ENCODE measurements around the gene TNN.

Gene TNN

GRCh38 chr1:175147569-175147968, 79.9 kb downstream of the TNN start:
- no peak for DNase-seq (ENCODE audit: low read depth in 2 of 2)

GRCh38 chr1:175148068-175148467, 80.4 kb downstream of the TNN start:
- DNase-seq (ENCODE audit: low read depth in 2 of 2), result no peak

- DNase-seq (ENCODE audit: low read depth in 2 of 2), result no peak
Observed at GRCh38 chr1:175150596-175151319, 83.1 kb downstream of the TNN start.

- DNase-seq (ENCODE audit: low read depth in 2 of 2), result no peak
Observed at GRCh38 chr1:175152006-175152652, 84.5 kb downstream of the TNN start.

- DNase-seq (ENCODE audit: low read depth in 2 of 2), result no peak
Observed at GRCh38 chr1:175154629-175155472, 87.2 kb downstream of the TNN start.

GRCh38 chr1:175155473-175155856, 87.8 kb downstream of the TNN start:
- no peak for DNase-seq (ENCODE audit: low read depth in 2 of 2)

GRCh38 chr1:175155936-175156335, 88.3 kb downstream of the TNN start:
- no peak for DNase-seq (ENCODE audit: low read depth in 2 of 2)

GRCh38 chr1:175157200-175157599, 89.6 kb downstream of the TNN start:
- DNase-seq (ENCODE audit: low read depth in 2 of 2), result no peak

GRCh38 chr1:175158170-175158591, 90.5 kb downstream of the TNN start:
- no peak for DNase-seq (ENCODE audit: low read depth in 2 of 2)

- DNase-seq (ENCODE audit: low read depth in 2 of 2), result no peak
Observed at GRCh38 chr1:175162955-175163354, 95.3 kb downstream of the TNN start.

GRCh38 chr1:175163702-175164101, 96.1 kb downstream of the TNN start:
- no peak for DNase-seq (ENCODE audit: low read depth in 2 of 2)

- no peak for DNase-seq (ENCODE audit: low read depth in 2 of 2)
Observed at GRCh38 chr1:175164751-175165150, 97.1 kb downstream of the TNN start.

- DNase-seq (ENCODE audit: low read depth in 2 of 2), result no peak
Observed at GRCh38 chr1:175166746-175167145, 99.1 kb downstream of the TNN start.

- no peak for DNase-seq (ENCODE audit: low read depth in 2 of 2)
Observed at GRCh38 chr1:175167861-175168260, 100.2 kb downstream of the TNN start.

- DNase-seq (ENCODE audit: low read depth in 2 of 2), result no peak
Observed at GRCh38 chr1:175168782-175169181, 101.1 kb downstream of the TNN start.

GRCh38 chr1:175169286-175170018, 101.8 kb downstream of the TNN start:
- DNase-seq (ENCODE audit: low read depth in 2 of 2), result no peak

- DNase-seq (ENCODE audit: low read depth in 2 of 2), result no peak
Observed at GRCh38 chr1:175171036-175171913, 103.6 kb downstream of the TNN start.

- no peak for DNase-seq (ENCODE audit: low read depth in 2 of 2)
Observed at GRCh38 chr1:175172503-175172902, 104.9 kb downstream of the TNN start.

GRCh38 chr1:175173531-175173930, 105.9 kb downstream of the TNN start:
- DNase-seq (ENCODE audit: low read depth in 2 of 2), result no peak

- no peak for DNase-seq (ENCODE audit: low read depth in 2 of 2)
Observed at GRCh38 chr1:175174309-175175102, 106.9 kb downstream of the TNN start.
